ENCODE data around the gene SNRNP25. TPM values are rescaled to one million over a fixed set of nuclear protein-coding genes. Genes with fewer than 3 reads are reported as not detected.

The SNRNP25 gene
- total and polyA plus RNA-seq, 2 of the 8 experiments (the other 6 are each of a cell fraction or from before 2014, with no cell fraction given) = 53.0 to 58.4 TPM

- no peak overlapping the region for H3K4me2 ChIP-seq (ENCODE audit: insufficient read depth in 1 of 2, low read depth in 2 of 2, low read length in 2 of 2)
- CTCF ChIA-PET (ENCODE audit: partially characterized antibody) = interaction anchor here (1.1 to 25.7 kb wide), 7 partner anchors 9 to 270 kb away, joined by 3 to 856 read pairs (median 5); partner anchors contain the start of gene RHBDF1
- no peak for DNase-seq (ENCODE audit: low read depth in 1 of 2, low spot score in 2 of 2)
- H4K20me1 ChIP-seq (replicated peaks in 1 of 2; ENCODE audit: control insufficient read depth in 1 of 2, insufficient read depth in 2 of 2, low read length in 2 of 2) = peaks cover 0 to 6% of the 10 kb centered on the region in 2 experiments
- H3K23ac ChIP-seq (ENCODE audit: insufficient read length) = no peak overlapping the region
- POLR2A ChIA-PET (ENCODE audit: partially characterized antibody) = interaction anchor here (0.5 to 12.4 kb wide), 8 partner anchors 11 to 42 kb away, joined by 3 to 153 read pairs (median 3); partner anchors contain the start of gene RHBDF1
- no peaks in the 10 kb centered on the region for H3K9me3 ChIP-seq (ENCODE audit: insufficient read depth in 2 of 2, low read depth in 1 of 2, low read length in 1 of 2)
- no peak overlapping the region for H4K91ac ChIP-seq (replicated peaks; ENCODE audit: insufficient read length, low read length)
- peaks cover 5 to 12% (median 7%) of the 10 kb centered on the region in 4 experiments; a peak in 7 of 8 replicates for H3K36me3 ChIP-seq (ENCODE audit: control insufficient read depth in 2 of 4, insufficient read depth in 4 of 4, low read length in 3 of 4)
- no peak overlapping the region for H4K8ac ChIP-seq (ENCODE audit: extremely low read depth, insufficient read depth, low read length)
- H3K23me2 ChIP-seq (ENCODE audit: low read depth, low read length) = no peaks in the 10 kb centered on the region
- H3K9ac ChIP-seq (replicated peaks in 1 of 4; ENCODE audit: extremely low read depth in 1 of 4, low read depth in 3 of 4, low read length in 3 of 4) = no peak overlapping the region
- H3K27ac ChIP-seq (ENCODE audit: low read depth, low read length) = no peak overlapping the region
- no peaks in the 10 kb centered on the region for H3K79me1 ChIP-seq (ENCODE audit: low read depth, low read length)
- no peak overlapping the region for H4K5ac ChIP-seq (ENCODE audit: insufficient read length, low read depth, low read length)
- TF ChIP-seq TEAD4 (IDR thresholded peaks at IDR 0.05; ENCODE audit: low read depth, low read length) (no peak), NRF1 (IDR thresholded peaks at IDR 0.05; ENCODE audit: low read depth, low read length) (no peak), TBP (IDR thresholded peaks at IDR 0.05; ENCODE audit: low read depth, low read length) (no peak), SP4 (IDR thresholded peaks at IDR 0.05; ENCODE audit: low read length) (no peak), NANOG (IDR thresholded peaks at IDR 0.05; ENCODE audit: insufficient read depth, low read depth, low read length, poor library complexity, severe bottlenecking) (no peak), BCL11A (IDR thresholded peaks at IDR 0.05; ENCODE audit: low read depth in 2 of 2, low read length in 2 of 2) (no peak)
- no peak overlapping the region for H2BK15ac ChIP-seq (ENCODE audit: low read length)
- no peak overlapping the region for H3K14ac ChIP-seq (ENCODE audit: insufficient read length)
- FAIRE-seq = no peak
- peak overlapping the region; percentile 71; the same call in 1 of the 2 replicates for H2BK5ac ChIP-seq (ENCODE audit: low read depth, low read length)
- no peak overlapping the region for H3K18ac ChIP-seq (ENCODE audit: extremely low read depth, low read length)
- no peaks in the 10 kb centered on the region for H3K4me1 ChIP-seq (replicated peaks in 1 of 4; ENCODE audit: control insufficient read depth in 3 of 4, insufficient read depth in 4 of 4, low read length in 3 of 4)
- no peak overlapping the region for H2BK20ac ChIP-seq (ENCODE audit: low read length)
- no peak overlapping the region for H3K4ac ChIP-seq (replicated peaks; ENCODE audit: insufficient read length, low read depth, low read length)
- no peak overlapping the region for H2BK120ac ChIP-seq (replicated peaks; ENCODE audit: low read depth, low read length)
- H3K27me3 ChIP-seq (replicated peaks in 1 of 4; ENCODE audit: control insufficient read depth in 3 of 4, extremely low read depth in 1 of 4, insufficient read depth in 3 of 4, low read length in 3 of 4) = no peaks in the 10 kb centered on the region
- no peak overlapping the region for H3K56ac ChIP-seq (replicated peaks; ENCODE audit: insufficient read length, low read depth, low read length)
- no peak overlapping the region for H3K4me3 ChIP-seq (ENCODE audit: extremely low read depth in 1 of 4, insufficient read depth in 2 of 4, low read depth in 3 of 4, low read length in 4 of 4)
- no peak overlapping the region for H2AFZ ChIP-seq (ENCODE audit: low read length)
- 88% methylated on average over 9 of the region's 9 CpGs; no CpG with 5 or more reads in 1 of the 2 experiments for WGBS, 2 experiments (ENCODE audit: extremely low coverage in 1 of 2, insufficient coverage in 1 of 2, insufficient read length in 1 of 2, insufficient replicate concordance in 2 of 2, low coverage in 1 of 2, low lambda C conversion rate in 2 of 2, missing lambda C conversion rate in 1 of 2)
- H2AK5ac ChIP-seq (ENCODE audit: low read depth, low read length) = no peak overlapping the region
- no peaks in the 10 kb centered on the region for H3K79me2 ChIP-seq (ENCODE audit: control insufficient read depth in 1 of 2, insufficient read depth in 2 of 2, low read length in 2 of 2)
- H2BK12ac ChIP-seq (ENCODE audit: low read depth, low read length) = no peak overlapping the region
These were observed 37.9 kb downstream of the SNRNP25 start for GRCh38 chr16:91484-91883.
